ENCODE data around the gene SYDE2. TPM values are rescaled to one million over a fixed set of nuclear protein-coding genes. Genes with fewer than 3 reads are reported as not detected.

Gene SYDE2
- polyA plus RNA-seq, 1 of the 3 experiments (the other 2 are of a cell fraction) = not detected

DNA sequence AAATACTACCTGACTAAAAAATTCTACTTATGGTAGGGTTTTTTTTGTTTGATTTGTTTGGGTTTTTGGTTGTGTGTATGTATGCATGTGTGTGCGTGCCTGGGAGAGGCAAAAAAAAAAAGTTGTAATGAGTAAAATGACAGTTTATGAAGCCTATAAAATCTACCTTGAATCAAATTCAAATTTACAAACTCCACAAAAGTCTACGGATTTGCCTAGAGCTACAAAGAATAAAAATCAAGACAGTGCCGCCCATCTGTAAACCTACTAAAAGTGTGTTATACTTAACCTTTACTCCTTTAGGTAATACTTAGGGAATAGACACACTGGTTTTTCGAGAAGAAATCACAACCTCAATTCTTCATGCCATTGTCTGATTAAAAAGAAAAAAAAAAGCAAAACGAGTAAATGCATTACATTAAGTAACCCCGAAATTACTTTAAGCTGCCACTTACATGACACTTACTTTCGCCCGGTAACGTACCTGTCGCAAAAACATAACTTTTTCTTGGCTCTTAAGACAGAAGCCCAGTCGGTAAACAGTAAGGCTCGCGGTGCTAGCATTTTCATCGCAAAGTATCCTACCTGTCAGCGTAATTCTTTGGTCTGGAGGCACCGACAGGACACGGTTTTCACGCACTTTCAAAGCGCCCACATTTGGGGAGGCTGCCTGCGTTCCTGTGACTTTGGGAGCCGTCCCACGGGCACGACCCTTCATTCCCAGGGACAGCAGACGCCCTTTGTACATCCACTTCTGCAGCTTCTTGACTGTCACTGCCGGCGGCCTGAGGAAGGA, 951 bp downstream of the SYDE2 start:
- Histone ChIP-seq H3K9me2 (no peaks in the 10 kb centered on the region; the same call in 1 of the 2 replicates), H3K9ac (no peak overlapping the region), H3K4me2 (peak overlapping the region; percentile 85; the same call in 1 of the 2 replicates), H3K9me3 (no peaks in the 10 kb centered on the region), H3K4me3 (ENCODE audit: low read depth in 2 of 2, low read length in 1 of 2) (peak overlapping the region in 1 of 2 experiments; percentile 59; a peak in 1 of 4 replicates), H3F3A (replicated peaks; ENCODE audit: insufficient read depth) (peaks cover 9% of the 10 kb centered on the region), H3K27ac (ENCODE audit: low read depth in 2 of 2, low read length in 1 of 2) (no peak overlapping the region), H3K79me2 (ENCODE audit: insufficient read depth) (no peaks in the 10 kb centered on the region), H2AFZ (ENCODE audit: low read depth) (no peak overlapping the region), H3K4me1 (ENCODE audit: control insufficient read depth in 1 of 2, insufficient read depth in 2 of 2, low read depth in 1 of 2, low read length in 1 of 2) (peaks cover 0 to 11% of the 10 kb centered on the region in 2 experiments; a peak in 1 of 4 replicates), H3K27me3 (ENCODE audit: insufficient read depth) (peaks cover 67% of the 10 kb centered on the region), H3K36me3 (replicated peaks in 1 of 2; ENCODE audit: control insufficient read depth in 1 of 2, insufficient read depth in 2 of 2, low read length in 1 of 2) (no peaks in the 10 kb centered on the region), H4K20me1 (ENCODE audit: insufficient read depth) (no peaks in the 10 kb centered on the region)
- DNase-seq = no peak
- ChIA-PET POLR2A (no interaction called here), CTCF (interaction anchor here (0.6 to 4.0 kb wide), 4 partner anchors 23 to 640 kb away, joined by 3 to 13 read pairs (median 3); partner anchors contain the start of gene C1orf52)
- no peak for TF ChIP-seq EZH2phosphoT487 (IDR thresholded peaks at IDR 0.05; ENCODE audit: borderline replicate concordance, low read depth)
- no peak for TF ChIP-seq MAX (IDR thresholded peaks at IDR 0.05; ENCODE audit: low read depth)
- TF ChIP-seq, protein P1, sequence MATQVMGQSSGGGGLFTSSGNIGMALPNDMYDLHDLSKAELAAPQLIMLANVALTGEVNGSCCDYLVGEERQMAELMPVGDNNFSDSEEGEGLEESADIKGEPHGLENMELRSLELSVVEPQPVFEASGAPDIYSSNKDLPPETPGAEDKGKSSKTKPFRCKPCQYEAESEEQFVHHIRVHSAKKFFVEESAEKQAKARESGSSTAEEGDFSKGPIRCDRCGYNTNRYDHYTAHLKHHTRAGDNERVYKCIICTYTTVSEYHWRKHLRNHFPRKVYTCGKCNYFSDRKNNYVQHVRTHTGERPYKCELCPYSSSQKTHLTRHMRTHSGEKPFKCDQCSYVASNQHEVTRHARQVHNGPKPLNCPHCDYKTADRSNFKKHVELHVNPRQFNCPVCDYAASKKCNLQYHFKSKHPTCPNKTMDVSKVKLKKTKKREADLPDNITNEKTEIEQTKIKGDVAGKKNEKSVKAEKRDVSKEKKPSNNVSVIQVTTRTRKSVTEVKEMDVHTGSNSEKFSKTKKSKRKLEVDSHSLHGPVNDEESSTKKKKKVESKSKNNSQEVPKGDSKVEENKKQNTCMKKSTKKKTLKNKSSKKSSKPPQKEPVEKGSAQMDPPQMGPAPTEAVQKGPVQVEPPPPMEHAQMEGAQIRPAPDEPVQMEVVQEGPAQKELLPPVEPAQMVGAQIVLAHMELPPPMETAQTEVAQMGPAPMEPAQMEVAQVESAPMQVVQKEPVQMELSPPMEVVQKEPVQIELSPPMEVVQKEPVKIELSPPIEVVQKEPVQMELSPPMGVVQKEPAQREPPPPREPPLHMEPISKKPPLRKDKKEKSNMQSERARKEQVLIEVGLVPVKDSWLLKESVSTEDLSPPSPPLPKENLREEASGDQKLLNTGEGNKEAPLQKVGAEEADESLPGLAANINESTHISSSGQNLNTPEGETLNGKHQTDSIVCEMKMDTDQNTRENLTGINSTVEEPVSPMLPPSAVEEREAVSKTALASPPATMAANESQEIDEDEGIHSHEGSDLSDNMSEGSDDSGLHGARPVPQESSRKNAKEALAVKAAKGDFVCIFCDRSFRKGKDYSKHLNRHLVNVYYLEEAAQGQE (IDR thresholded peaks at IDR 0.05; ENCODE audit: low read depth, low read length) = no peak
- TF ChIP-seq JUND (IDR thresholded peaks at IDR 0.05) = no peak
- no peak for TF ChIP-seq MEF2A (IDR thresholded peaks at IDR 0.05; ENCODE audit: borderline replicate concordance, low read depth)
- TF ChIP-seq NRF1 (IDR thresholded peaks at IDR 0.05; ENCODE audit: low read depth, low read length) = no peak
- TF ChIP-seq, protein P2, sequence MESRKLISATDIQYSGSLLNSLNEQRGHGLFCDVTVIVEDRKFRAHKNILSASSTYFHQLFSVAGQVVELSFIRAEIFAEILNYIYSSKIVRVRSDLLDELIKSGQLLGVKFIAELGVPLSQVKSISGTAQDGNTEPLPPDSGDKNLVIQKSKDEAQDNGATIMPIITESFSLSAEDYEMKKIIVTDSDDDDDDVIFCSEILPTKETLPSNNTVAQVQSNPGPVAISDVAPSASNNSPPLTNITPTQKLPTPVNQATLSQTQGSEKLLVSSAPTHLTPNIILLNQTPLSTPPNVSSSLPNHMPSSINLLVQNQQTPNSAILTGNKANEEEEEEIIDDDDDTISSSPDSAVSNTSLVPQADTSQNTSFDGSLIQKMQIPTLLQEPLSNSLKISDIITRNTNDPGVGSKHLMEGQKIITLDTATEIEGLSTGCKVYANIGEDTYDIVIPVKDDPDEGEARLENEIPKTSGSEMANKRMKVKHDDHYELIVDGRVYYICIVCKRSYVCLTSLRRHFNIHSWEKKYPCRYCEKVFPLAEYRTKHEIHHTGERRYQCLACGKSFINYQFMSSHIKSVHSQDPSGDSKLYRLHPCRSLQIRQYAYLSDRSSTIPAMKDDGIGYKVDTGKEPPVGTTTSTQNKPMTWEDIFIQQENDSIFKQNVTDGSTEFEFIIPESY (IDR thresholded peaks at IDR 0.05; ENCODE audit: borderline replicate concordance, low read depth) = no peak
- no peak for TF ChIP-seq EP300 (IDR thresholded peaks at IDR 0.05; ENCODE audit: borderline replicate concordance in 1 of 2, low read depth in 1 of 2, low read length in 1 of 2)
- TF ChIP-seq POLR2AphosphoS5 (IDR thresholded peaks at IDR 0.05; ENCODE audit: low read depth, low read length) = no peak
- no peak for TF ChIP-seq SMC3 (IDR thresholded peaks at IDR 0.05; ENCODE audit: low read depth, low read length)
- TF ChIP-seq MXI1 (IDR thresholded peaks at IDR 0.05; ENCODE audit: low read depth, low read length) = no peak
- no peak for TF ChIP-seq RAD21 (IDR thresholded peaks at IDR 0.05; ENCODE audit: low read length)
- TF ChIP-seq GATA2 (CRISPR knock-in tag; IDR thresholded peaks at IDR 0.05) = no peak
- no peak for TF ChIP-seq IRF3 (IDR thresholded peaks at IDR 0.05; ENCODE audit: low read depth, low read length)
- TF ChIP-seq YY1 (IDR thresholded peaks at IDR 0.05; ENCODE audit: low read depth) = no peak
- no peak for TF ChIP-seq NFIC (IDR thresholded peaks at IDR 0.05; ENCODE audit: borderline replicate concordance)
- no peak for TF ChIP-seq GABPA (IDR thresholded peaks at IDR 0.05; ENCODE audit: low read depth)
- WGBS (ENCODE audit: low lambda C conversion rate) = 6% methylated on average over 26 of the region's 26 CpGs
